Left ventricle myocardium superior (tissue), 1 donor: ENCODE data around the gene EZH1. TPM values are rescaled to one million over a fixed set of nuclear protein-coding genes. Genes with fewer than 3 reads are reported as not detected.
A peak's percentile ranks its signal among the peaks of the same experiment; 100 is the strongest.

ENCODE experiments used
- ATAC-seq: fragments of 200-7000 bp; cut with Tn5 transposase; one replicate; pipeline ENCODE4 v1.9.1; 2020; ENCODE audit warnings: mild to moderate bottlenecking, moderate library complexity
- DNase-seq: peaks from one replicate; pipeline ENCODE4 v3.0.0-alpha.2; 2020
- intact Hi-C: fragments of 100-400 bp; cut with micrococcal nuclease; formaldehyde crosslinking; loops from one replicate; pipeline ENCODE4 v1.11.0; 2022
- microRNA-seq: library from miRNA; unstranded; fragments of <30 nt; microRNA quantifications from one replicate; pipeline ENCODE4 v1.2.0, GENCODE V29; 2020; ENCODE audit warnings: borderline number of aligned reads
- total RNA-seq: library from RNA; stranded (reverse); fragmentation: NEBNext Ultra II Directional; extraction: Animal tissue kit (Norgen Biotek cat#: 25700); gene quantifications from one replicate; pipeline ENCODE4 v1.2.1, GENCODE V29; 2021
- donor health status: DM: no; HTN: yes; CAD: no; lungs with severe emphysema.

The EZH1 gene
- total RNA-seq, 1 donor from 2014 or later, result 49.6 TPM

DNA sequence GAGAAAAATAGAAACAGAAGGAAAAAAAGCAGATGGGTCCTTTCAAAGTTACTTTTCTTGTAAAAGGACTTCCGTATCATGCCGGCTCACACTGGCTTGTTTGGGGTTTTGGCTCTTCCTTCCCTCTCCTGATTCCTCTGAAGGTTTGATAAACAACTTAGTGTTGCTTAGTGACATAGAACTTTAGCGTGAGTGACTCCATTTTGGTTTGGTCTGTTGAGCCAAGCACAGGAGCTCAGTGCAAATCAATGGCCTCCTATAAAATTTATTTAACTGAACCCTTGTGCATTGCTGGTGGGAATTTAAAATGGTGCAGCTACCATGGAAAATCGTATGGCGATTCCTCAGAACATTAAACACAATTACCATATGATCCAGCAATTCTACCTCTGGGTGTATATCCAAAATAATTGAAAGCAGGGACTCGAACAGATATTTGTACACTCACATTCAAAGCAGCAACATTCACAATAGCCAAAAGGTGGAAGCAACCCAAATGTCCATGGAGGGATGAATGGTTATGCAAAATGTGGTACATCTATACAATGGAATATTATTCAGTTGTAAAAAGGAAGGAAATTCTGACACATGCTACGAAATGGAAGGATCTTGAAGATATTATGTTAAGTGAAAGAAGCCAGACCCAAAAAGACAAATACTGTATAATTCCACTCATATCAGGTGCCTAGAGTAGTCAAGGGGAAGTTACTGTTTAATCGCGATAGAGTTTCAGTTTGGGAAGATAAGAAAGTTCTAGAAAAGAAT lies 86.8 kb downstream of the EZH1 start:
- intact Hi-C loops, result no loop called here
- DNase-seq (no peak), ATAC-seq (no peak)

GRCh38 chr17:42655528-42655927 lies 89.3 kb downstream of the EZH1 start:
- intact Hi-C loops, result no loop called here
- DNase-seq, result no peak
- ATAC-seq, result no peak

DNA sequence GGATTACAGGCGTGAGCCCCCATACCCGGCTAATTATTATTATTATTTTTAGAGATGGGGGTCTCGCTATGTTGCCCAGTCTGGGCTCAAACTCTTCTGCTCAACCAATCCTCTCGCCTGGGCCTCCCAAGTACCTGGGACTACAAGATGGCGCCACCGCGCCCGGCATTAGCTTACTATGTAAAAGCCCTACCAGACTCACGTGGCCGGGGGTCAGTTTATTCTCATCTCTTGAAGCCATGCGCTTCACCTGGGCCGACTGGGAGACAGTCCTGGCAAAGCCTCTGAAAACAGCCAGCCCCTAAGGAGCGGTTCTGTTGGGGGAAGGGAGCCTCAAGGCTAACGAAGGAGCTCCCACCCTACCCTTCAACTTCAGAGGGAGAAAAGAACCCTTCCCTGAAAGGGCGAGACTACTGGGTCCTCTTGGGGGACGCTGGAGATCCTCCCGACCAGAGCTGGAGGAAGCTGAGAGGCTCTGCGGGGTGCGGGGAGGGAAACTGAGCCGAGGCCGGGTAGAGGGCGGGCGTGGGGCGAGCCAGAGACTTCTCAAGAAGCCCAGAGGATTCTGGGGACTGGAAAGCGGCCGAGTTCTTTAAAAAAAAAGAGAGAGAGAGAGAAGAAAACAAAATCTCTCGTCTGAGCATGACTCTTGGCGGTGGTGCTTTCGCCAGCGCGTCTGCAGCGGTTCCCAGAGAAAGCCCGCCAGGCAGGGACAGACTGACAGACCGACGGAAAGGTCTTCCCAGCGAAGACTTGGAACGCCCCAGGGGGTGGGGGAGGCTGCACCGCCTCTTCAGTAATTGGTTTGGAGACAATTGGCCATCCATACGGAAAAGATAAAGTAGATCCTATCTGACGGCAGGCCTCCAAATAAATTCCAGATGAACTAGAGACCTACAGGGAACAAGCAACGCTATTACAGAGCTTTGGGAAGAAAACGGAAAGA lies 91.4 kb downstream of the EZH1 start:
- peak; percentile 87 for ATAC-seq
- intact Hi-C loops, result no loop called here
- peak; percentile 77 for DNase-seq

GRCh38 chr17:42651392-42651791 lies 93.4 kb downstream of the EZH1 start:
- ATAC-seq, result no peak
- no peak for DNase-seq
- intact Hi-C loops, result no loop called here

Small RNA genes lying within 50 kb of the gene (microRNA-seq; reads per million reads assigned to microRNA genes)
- not detected for gene MIR6780A

Other genes with a start within 250 kb of the EZH1 start
- 8.3 TPM for gene NAGLU, start 208.8 kb downstream of the EZH1 start, total RNA-seq
- 1.4 TPM for gene HSD17B1, start 192.1 kb downstream of the EZH1 start, total RNA-seq
- 45.2 TPM for gene COASY, start 182.9 kb downstream of the EZH1 start, total RNA-seq
- gene MLX, start 177.9 kb downstream of the EZH1 start, total RNA-seq, result 72.3 TPM
- gene PSMC3IP, start 167.3 kb downstream of the EZH1 start, total RNA-seq, result 3.1 TPM
- gene RETREG3, start 135.7 kb downstream of the EZH1 start, total RNA-seq, result 25.7 TPM
- gene TUBG1, start 135.4 kb downstream of the EZH1 start, total RNA-seq, result 46.0 TPM
- 17.1 TPM for gene TUBG2, start 85.8 kb downstream of the EZH1 start, total RNA-seq
- gene PLEKHH3, start 68.0 kb downstream of the EZH1 start, total RNA-seq, result 35.7 TPM
- 1.7 TPM for gene CCR10, start 63.2 kb downstream of the EZH1 start, total RNA-seq
- 7.0 TPM for gene CNTNAP1, start 62.5 kb downstream of the EZH1 start, total RNA-seq
- gene RAMP2, start 16.2 kb upstream of the EZH1 start, total RNA-seq, result 39.3 TPM
- gene VPS25, start 28.4 kb upstream of the EZH1 start, total RNA-seq, result 29.6 TPM
- not detected for gene WNK4, start 35.6 kb upstream of the EZH1 start, total RNA-seq
- 70.4 TPM for gene COA3, start 53.7 kb upstream of the EZH1 start, total RNA-seq
- 0.10 TPM for gene CNTD1, start 53.8 kb upstream of the EZH1 start, total RNA-seq
- gene BECN1, start 79.2 kb upstream of the EZH1 start, total RNA-seq, result 76.8 TPM
- 71.2 TPM for gene PSME3, start 88.4 kb upstream of the EZH1 start, total RNA-seq
- gene AOC2, start 99.5 kb upstream of the EZH1 start, total RNA-seq, result 0.40 TPM
- 6.1 TPM for gene AOC3, start 106.2 kb upstream of the EZH1 start, total RNA-seq
- gene G6PC1, start 155.8 kb upstream of the EZH1 start, total RNA-seq, result not detected
- gene AARSD1, start 219.4 kb upstream of the EZH1 start, total RNA-seq, result 31.5 TPM
- 50.7 TPM for gene PTGES3L, start 235.0 kb upstream of the EZH1 start, total RNA-seq
- 12.7 TPM for gene RUNDC1, start 235.5 kb upstream of the EZH1 start, total RNA-seq